Prostate gland (tissue), 2 donors: Measurements from ENCODE around the gene PRAMEF5.
"Not testable (repeated sequence)": the region's sequence is repeated elsewhere in the genome, so short reads cannot be mapped to it uniquely, and the experiment has no call there.

Source experiments
- POLR2A ChIP-seq: fragments of 450-650 bp; IDR thresholded peaks from one replicate; pipeline ENCODE4 v1.6.1; 2016; ENCODE audit warnings: antibody characterized with exemption, mild to moderate bottlenecking
- TF ChIP-seq, protein P1 (sequence below), 4 experiments: fragments of 200-600 bp in 2 of 4; fragments of 450-650 bp in 2 of 4; sonication (generic) in 2 of 4; IDR thresholded peaks; 1 replicate in 3 of 4; 2 replicates in 1 of 4; pipeline ENCODE4 v1.5.1; 2016 to 2019; ENCODE audit warnings: antibody characterized with exemption in 4 of 4, mild to moderate bottlenecking in 2 of 4, moderate library complexity in 2 of 4

DNA sequence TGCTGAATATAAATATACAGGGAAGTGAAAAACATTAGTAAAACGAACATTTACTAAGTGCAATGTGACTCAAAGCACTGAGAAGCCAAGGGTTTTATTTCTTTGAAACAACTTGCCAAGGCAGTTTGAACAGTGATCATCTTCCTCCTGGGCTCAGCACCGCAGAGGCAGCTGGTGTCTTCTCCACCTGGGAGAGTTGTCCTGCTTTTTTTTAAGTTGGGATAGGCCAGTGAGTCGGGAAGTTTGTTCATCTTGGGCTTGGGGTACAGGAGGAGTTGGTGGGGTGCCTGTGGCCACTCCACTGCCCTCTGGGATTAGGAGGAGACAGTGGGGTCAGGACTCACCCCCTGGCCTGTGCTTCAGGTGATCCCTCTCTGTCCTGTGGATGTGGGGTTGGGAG, 35.0 kb downstream of the PRAMEF5 start:
- TF ChIP-seq, protein P1, sequence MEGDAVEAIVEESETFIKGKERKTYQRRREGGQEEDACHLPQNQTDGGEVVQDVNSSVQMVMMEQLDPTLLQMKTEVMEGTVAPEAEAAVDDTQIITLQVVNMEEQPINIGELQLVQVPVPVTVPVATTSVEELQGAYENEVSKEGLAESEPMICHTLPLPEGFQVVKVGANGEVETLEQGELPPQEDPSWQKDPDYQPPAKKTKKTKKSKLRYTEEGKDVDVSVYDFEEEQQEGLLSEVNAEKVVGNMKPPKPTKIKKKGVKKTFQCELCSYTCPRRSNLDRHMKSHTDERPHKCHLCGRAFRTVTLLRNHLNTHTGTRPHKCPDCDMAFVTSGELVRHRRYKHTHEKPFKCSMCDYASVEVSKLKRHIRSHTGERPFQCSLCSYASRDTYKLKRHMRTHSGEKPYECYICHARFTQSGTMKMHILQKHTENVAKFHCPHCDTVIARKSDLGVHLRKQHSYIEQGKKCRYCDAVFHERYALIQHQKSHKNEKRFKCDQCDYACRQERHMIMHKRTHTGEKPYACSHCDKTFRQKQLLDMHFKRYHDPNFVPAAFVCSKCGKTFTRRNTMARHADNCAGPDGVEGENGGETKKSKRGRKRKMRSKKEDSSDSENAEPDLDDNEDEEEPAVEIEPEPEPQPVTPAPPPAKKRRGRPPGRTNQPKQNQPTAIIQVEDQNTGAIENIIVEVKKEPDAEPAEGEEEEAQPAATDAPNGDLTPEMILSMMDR (IDR thresholded peaks at IDR 0.05), result not testable (repeated sequence)
- TF ChIP-seq POLR2A, result not testable (repeated sequence)
